Measurements from ENCODE around the gene SUSD3.

Gene SUSD3

GRCh38 chr9:93040409-93040808 lies 18.1 kb upstream of the SUSD3 start:
- Histone ChIP-seq H3K36me3 (ENCODE audit: insufficient read depth, low read length) (no peaks in the 10 kb centered on the region), H3K27me3 (ENCODE audit: control insufficient read depth in 1 of 2, insufficient read depth in 2 of 2, low read length in 2 of 2) (no peaks in the 10 kb centered on the region), H3K4me3 (ENCODE audit: low read depth in 1 of 2, low read length in 2 of 2) (no peak overlapping the region), H3K9me3 (ENCODE audit: low read length) (no peaks in the 10 kb centered on the region), H3K4me1 (ENCODE audit: insufficient read depth, low read length) (no peaks in the 10 kb centered on the region), H3K27ac (ENCODE audit: low read depth, low read length) (no peak overlapping the region), H3K9ac (ENCODE audit: low read length) (no peak overlapping the region)

- no peak overlapping the region for H3K27ac ChIP-seq (ENCODE audit: low read depth, low read length)
- H3K9me3 ChIP-seq (ENCODE audit: low read length), result no peaks in the 10 kb centered on the region
- H3K4me1 ChIP-seq (ENCODE audit: insufficient read depth, low read length), result no peaks in the 10 kb centered on the region
Observed at GRCh38 chr9:93041108-93041802, 17.2 kb upstream of the SUSD3 start.

GRCh38 chr9:93043122-93043521 lies 15.4 kb upstream of the SUSD3 start:
- Histone ChIP-seq H3K9me3 (ENCODE audit: low read length) (no peaks in the 10 kb centered on the region), H3K27ac (ENCODE audit: low read depth, low read length) (no peak overlapping the region), H3K27me3 (ENCODE audit: control insufficient read depth in 1 of 2, insufficient read depth in 2 of 2, low read length in 2 of 2) (no peaks in the 10 kb centered on the region), H3K4me3 (ENCODE audit: low read depth in 1 of 2, low read length in 2 of 2) (no peak overlapping the region), H3K36me3 (ENCODE audit: insufficient read depth, low read length) (no peaks in the 10 kb centered on the region), H3K4me1 (ENCODE audit: insufficient read depth, low read length) (no peaks in the 10 kb centered on the region), H3K9ac (ENCODE audit: low read length) (no peak overlapping the region)

More at GRCh38 chr9:93041108-93041802, 17.2 kb upstream of the SUSD3 start:
- no peak overlapping the region for H3K9ac ChIP-seq (ENCODE audit: low read length)
- H3K4me3 ChIP-seq (ENCODE audit: low read depth in 1 of 2, low read length in 2 of 2), result no peak overlapping the region
- no peaks in the 10 kb centered on the region for H3K27me3 ChIP-seq (ENCODE audit: control insufficient read depth in 1 of 2, insufficient read depth in 2 of 2, low read length in 2 of 2)
- no peaks in the 10 kb centered on the region for H3K36me3 ChIP-seq (ENCODE audit: insufficient read depth, low read length)

GRCh38 chr9:93045521-93045920 lies 13.0 kb upstream of the SUSD3 start:
- no peak overlapping the region for H3K27ac ChIP-seq (ENCODE audit: low read depth, low read length)
- no peaks in the 10 kb centered on the region for H3K4me1 ChIP-seq (ENCODE audit: insufficient read depth, low read length)
- no peaks in the 10 kb centered on the region for H3K9me3 ChIP-seq (ENCODE audit: low read length)
- no peak overlapping the region for H3K4me3 ChIP-seq (ENCODE audit: low read depth in 1 of 2, low read length in 2 of 2)
- no peaks in the 10 kb centered on the region for H3K36me3 ChIP-seq (ENCODE audit: insufficient read depth, low read length)
- H3K9ac ChIP-seq (ENCODE audit: low read length), result no peak overlapping the region
- no peaks in the 10 kb centered on the region for H3K27me3 ChIP-seq (ENCODE audit: control insufficient read depth in 1 of 2, insufficient read depth in 2 of 2, low read length in 2 of 2)

- Histone ChIP-seq H3K36me3 (ENCODE audit: insufficient read depth, low read length) (no peaks in the 10 kb centered on the region), H3K27me3 (ENCODE audit: control insufficient read depth in 1 of 2, insufficient read depth in 2 of 2, low read length in 2 of 2) (no peaks in the 10 kb centered on the region), H3K9ac (ENCODE audit: low read length) (no peak overlapping the region), H3K9me3 (ENCODE audit: low read length) (no peaks in the 10 kb centered on the region), H3K27ac (ENCODE audit: low read depth, low read length) (no peak overlapping the region), H3K4me1 (ENCODE audit: insufficient read depth, low read length) (peaks cover 3% of the 10 kb centered on the region), H3K4me3 (ENCODE audit: low read depth in 1 of 2, low read length in 2 of 2) (no peak overlapping the region)
Observed at GRCh38 chr9:93048566-93049448, 9.7 kb upstream of the SUSD3 start.

GRCh38 chr9:93049491-93049890 lies 9.0 kb upstream of the SUSD3 start:
- Histone ChIP-seq H3K9ac (ENCODE audit: low read length) (no peak overlapping the region), H3K36me3 (ENCODE audit: insufficient read depth, low read length) (no peaks in the 10 kb centered on the region), H3K4me3 (ENCODE audit: low read depth in 1 of 2, low read length in 2 of 2) (no peak overlapping the region), H3K27me3 (ENCODE audit: control insufficient read depth in 1 of 2, insufficient read depth in 2 of 2, low read length in 2 of 2) (no peaks in the 10 kb centered on the region), H3K4me1 (ENCODE audit: insufficient read depth, low read length) (peaks cover 3% of the 10 kb centered on the region), H3K27ac (ENCODE audit: low read depth, low read length) (no peak overlapping the region), H3K9me3 (ENCODE audit: low read length) (no peaks in the 10 kb centered on the region)

- no peaks in the 10 kb centered on the region for H3K36me3 ChIP-seq (ENCODE audit: insufficient read depth, low read length)
- no peak overlapping the region for H3K27ac ChIP-seq (ENCODE audit: low read depth, low read length)
- H3K9me3 ChIP-seq (ENCODE audit: low read length), result no peaks in the 10 kb centered on the region
- H3K4me1 ChIP-seq (ENCODE audit: insufficient read depth, low read length), result peaks cover 3% of the 10 kb centered on the region
- no peak overlapping the region for H3K4me3 ChIP-seq (ENCODE audit: low read depth in 1 of 2, low read length in 2 of 2)
- no peaks in the 10 kb centered on the region for H3K27me3 ChIP-seq (ENCODE audit: control insufficient read depth in 1 of 2, insufficient read depth in 2 of 2, low read length in 2 of 2)
- no peak overlapping the region for H3K9ac ChIP-seq (ENCODE audit: low read length)
Observed at GRCh38 chr9:93050231-93050630, 8.3 kb upstream of the SUSD3 start.

GRCh38 chr9:93051680-93052089 lies 6.8 kb upstream of the SUSD3 start:
- H3K4me1 ChIP-seq (ENCODE audit: insufficient read depth, low read length), result peaks cover 3% of the 10 kb centered on the region
- H3K9ac ChIP-seq (ENCODE audit: low read length), result no peak overlapping the region
- H3K4me3 ChIP-seq (ENCODE audit: low read depth in 1 of 2, low read length in 2 of 2), result no peak overlapping the region
- no peaks in the 10 kb centered on the region for H3K36me3 ChIP-seq (ENCODE audit: insufficient read depth, low read length)
- H3K27ac ChIP-seq (ENCODE audit: low read depth, low read length), result no peak overlapping the region
- no peaks in the 10 kb centered on the region for H3K9me3 ChIP-seq (ENCODE audit: low read length)
- no peaks in the 10 kb centered on the region for H3K27me3 ChIP-seq (ENCODE audit: control insufficient read depth in 1 of 2, insufficient read depth in 2 of 2, low read length in 2 of 2)

GRCh38 chr9:93052791-93053540 lies 5.5 kb upstream of the SUSD3 start:
- Histone ChIP-seq H3K27me3 (ENCODE audit: control insufficient read depth in 1 of 2, insufficient read depth in 2 of 2, low read length in 2 of 2) (no peaks in the 10 kb centered on the region), H3K9me3 (ENCODE audit: low read length) (no peaks in the 10 kb centered on the region), H3K27ac (ENCODE audit: low read depth, low read length) (no peak overlapping the region), H3K36me3 (ENCODE audit: insufficient read depth, low read length) (no peaks in the 10 kb centered on the region), H3K4me3 (ENCODE audit: low read depth in 1 of 2, low read length in 2 of 2) (no peak overlapping the region), H3K9ac (ENCODE audit: low read length) (no peak overlapping the region), H3K4me1 (ENCODE audit: insufficient read depth, low read length) (peaks cover 3% of the 10 kb centered on the region)

- Histone ChIP-seq H3K27me3 (ENCODE audit: control insufficient read depth in 1 of 2, insufficient read depth in 2 of 2, low read length in 2 of 2) (no peaks in the 10 kb centered on the region), H3K9ac (ENCODE audit: low read length) (no peak overlapping the region), H3K27ac (ENCODE audit: low read depth, low read length) (no peak overlapping the region)
Observed at GRCh38 chr9:93053781-93054331, 4.6 kb upstream of the SUSD3 start.

More at GRCh38 chr9:93053781-93054331, 4.6 kb upstream of the SUSD3 start:
- H3K4me1 ChIP-seq (ENCODE audit: insufficient read depth, low read length), result peaks cover 3% of the 10 kb centered on the region
- no peaks in the 10 kb centered on the region for H3K9me3 ChIP-seq (ENCODE audit: low read length)
- no peaks in the 10 kb centered on the region for H3K36me3 ChIP-seq (ENCODE audit: insufficient read depth, low read length)
- no peak overlapping the region for H3K4me3 ChIP-seq (ENCODE audit: low read depth in 1 of 2, low read length in 2 of 2)

Measured in muscle layer of colon (tissue), 2 donors.